Middle frontal gyrus (tissue), 1 donor: ENCODE data around the gene BRAP.
"Not testable (repeated sequence)": the region's sequence is repeated elsewhere in the genome, so short reads cannot be mapped to it uniquely, and the experiment has no call there.

Experiments used
- DNase-seq: peaks from one replicate; pipeline ENCODE4 v3.0.0-alpha.2; 2015; ENCODE audit warnings: low spot score; ENCODE audit errors: extremely low spot score

The BRAP gene

DNA sequence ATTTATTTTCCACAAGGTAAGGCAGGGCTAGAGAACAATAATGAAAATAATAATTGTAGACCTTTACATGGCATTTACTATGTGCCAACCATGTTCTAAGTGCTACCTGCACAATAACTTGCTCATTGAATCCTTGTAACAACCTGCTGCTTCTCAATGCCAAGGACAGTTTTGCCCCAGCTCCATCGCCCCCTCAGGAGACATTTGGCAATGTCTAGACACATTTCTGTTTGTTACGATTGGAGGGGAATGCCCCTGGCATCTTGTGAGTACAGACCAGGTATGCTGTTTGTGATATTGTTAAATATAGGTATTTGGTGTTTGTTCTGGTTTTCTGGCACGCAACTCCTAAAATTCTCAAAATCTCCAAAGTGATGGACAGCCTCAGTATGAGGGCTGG, 78.5 kb downstream of the BRAP start:
- no peak for DNase-seq

DNA sequence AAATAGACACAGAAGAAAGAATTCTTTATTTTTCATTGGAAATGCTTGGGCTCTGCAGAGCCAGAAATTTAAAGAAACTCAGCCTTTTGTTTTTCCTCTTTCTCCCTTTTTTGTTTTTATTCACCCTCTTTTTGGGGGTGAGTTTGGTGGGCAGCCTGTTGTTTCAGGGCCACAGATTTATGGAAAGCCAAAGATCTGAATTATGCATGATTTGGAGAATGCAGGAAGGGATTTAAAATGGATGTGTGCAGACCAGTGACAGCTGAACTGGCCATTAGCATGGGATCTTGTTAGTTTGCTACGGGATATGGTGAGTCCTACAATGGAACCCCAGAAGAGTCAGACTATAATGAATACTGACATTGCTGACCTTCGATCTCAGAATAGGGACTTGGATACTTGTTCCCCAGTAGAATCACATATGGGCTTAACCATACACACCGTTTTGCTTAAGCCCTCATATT, 79.0 kb downstream of the BRAP start:
- DNase-seq, result no peak

- DNase-seq, result no peak
These were observed 79.6 kb downstream of the BRAP start for GRCh38 chr12:111605911-111606766.

GRCh38 chr12:111602857-111603256, 82.9 kb downstream of the BRAP start:
- DNase-seq, result not testable (repeated sequence)

DNA sequence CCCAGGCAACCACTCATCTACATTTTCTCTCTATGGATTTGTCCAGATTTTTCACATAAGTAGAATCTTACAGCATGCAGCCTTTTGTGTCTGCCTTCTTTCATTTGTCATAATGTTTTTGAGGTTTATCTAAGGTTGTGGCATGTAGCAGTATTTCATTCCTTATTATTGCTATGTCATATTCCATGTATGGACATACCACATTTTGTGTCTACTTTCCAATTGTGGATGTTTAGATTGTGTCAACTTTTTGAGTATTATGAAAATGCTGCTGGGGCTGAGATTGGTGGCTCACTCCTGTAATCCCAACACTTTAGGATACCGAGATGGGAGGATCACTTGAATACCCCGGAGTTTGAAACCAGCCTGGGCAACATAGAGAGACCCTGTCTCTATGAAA, 83.4 kb downstream of the BRAP start:
- DNase-seq, result no peak

GRCh38 chr12:111600986-111601385, 84.8 kb downstream of the BRAP start:
- not testable (repeated sequence) for DNase-seq

- no peak for DNase-seq
These were observed 85.5 kb downstream of the BRAP start for GRCh38 chr12:111600205-111600642.

GRCh38 chr12:111599453-111600204, 86.1 kb downstream of the BRAP start:
- DNase-seq, result peak; percentile 53

- no peak for DNase-seq
These were observed 86.9 kb downstream of the BRAP start, which contains the start of gene ATXN2 for GRCh38 chr12:111598637-111599452. Gene ATXN2 (minus strand): TSS chr12:111599315. CDS start chr12:111599034, 281 bp downstream.

GRCh38 chr12:111597831-111598636, 87.7 kb downstream of the BRAP start:
- DNase-seq, result no peak

DNA sequence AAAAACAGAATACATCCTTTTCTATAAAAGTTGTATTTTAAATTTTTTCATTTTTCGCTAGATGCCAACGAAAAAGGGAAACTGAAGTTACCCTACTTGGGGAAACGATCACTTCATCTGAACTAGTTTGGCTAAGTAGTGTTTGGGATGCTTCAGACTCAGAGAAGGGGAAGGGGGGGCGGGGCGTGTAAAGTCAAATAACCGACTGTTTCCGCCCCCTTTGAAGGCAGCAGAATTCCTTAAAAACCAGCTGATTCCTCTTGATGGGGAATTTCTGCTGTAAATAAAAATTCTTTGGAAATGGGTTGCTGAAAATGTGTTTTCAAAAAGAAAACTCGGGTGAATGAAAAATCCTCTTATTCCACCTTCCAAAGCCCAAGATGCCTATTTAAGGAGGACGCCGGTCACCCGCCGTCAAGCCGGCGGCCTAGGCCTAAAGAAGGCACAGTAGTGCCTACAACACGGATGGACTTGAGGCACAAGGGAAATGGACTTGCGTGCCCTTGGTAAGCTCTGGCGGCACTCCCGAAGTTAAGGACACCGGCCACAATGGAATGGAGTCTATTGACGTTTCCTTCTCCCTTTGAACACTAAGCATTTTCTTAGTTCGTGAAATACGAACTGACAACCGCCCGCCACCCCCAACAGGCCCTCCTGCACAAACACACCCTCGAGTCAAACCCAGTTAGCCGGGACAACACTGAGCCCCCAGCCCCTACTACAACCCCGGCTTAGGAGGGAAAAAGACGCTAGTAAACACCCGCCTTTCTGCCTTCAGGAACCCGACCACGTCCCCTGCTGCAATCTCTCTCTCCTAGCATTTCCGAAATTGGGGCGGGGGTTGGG, 88.5 kb downstream of the BRAP start:
- no peak for DNase-seq

DNA sequence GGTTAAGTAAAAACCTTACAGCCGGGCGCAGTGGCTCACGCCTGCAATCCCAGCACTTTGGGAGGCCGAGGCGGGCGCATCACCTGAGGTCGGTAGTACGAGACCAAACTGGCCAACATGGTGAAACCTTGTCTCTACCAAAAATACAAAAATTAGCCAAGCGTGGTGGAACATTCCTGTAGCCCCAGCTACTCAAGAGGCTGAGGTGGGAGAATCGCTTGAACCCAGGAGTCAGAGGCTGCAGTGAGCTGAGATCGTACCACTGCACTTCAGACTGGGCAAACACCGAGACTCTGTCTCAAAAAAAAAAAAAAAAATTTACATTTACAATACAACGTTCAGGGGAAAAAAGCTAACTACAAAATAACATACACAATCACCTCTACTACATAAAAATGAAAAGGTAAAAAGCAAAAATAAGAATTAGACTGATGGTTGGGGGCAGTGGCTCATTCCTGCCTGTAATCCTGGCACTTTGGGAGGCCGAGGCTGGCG, 90.4 kb downstream of the BRAP start:
- not testable (repeated sequence) for DNase-seq
